HCT116 (cell line): ENCODE results near the gene MAGEB1.

Source experiments
- EGR1 ChIP-seq: IDR thresholded peaks from 2 replicates; pipeline ENCODE4 v1.6.1; 2012; ENCODE audit warnings: low read depth
- ELF1 ChIP-seq: IDR thresholded peaks from 2 replicates; pipeline ENCODE4 v1.6.1; 2012; ENCODE audit warnings: low read depth, borderline replicate concordance
- EZH2 ChIP-seq: fragments of 200-600 bp; sonication (generic); IDR thresholded peaks from 2 replicates; pipeline ENCODE4 v1.6.1; 2017; ENCODE audit warnings: antibody characterized with exemption, mixed run types
- POLR2AphosphoS5 ChIP-seq: IDR thresholded peaks from 2 replicates; pipeline ENCODE4 v1.6.1; 2011; ENCODE audit warnings: mild to moderate bottlenecking, low read depth, low read length, moderate library complexity
- SP1 ChIP-seq: IDR thresholded peaks from 2 replicates; pipeline ENCODE4 v1.6.1; 2012; ENCODE audit warnings: low read depth
- YY1 ChIP-seq: IDR thresholded peaks from 2 replicates; pipeline ENCODE4 v1.6.1; 2011; ENCODE audit warnings: low read length, low read depth, moderate library complexity, mild to moderate bottlenecking; ENCODE audit not compliant: insufficient replicate concordance; ENCODE audit errors: extremely low read depth
- ZNF274 ChIP-seq: fragments of 200-500 bp; sonication (Bioruptor generic); IDR thresholded peaks from 2 replicates; pipeline ENCODE4 v1.6.1; 2014; ENCODE audit warnings: mild to moderate bottlenecking, low read depth, low read length, inconsistent platforms
- TF ChIP-seq, protein P1 (sequence below): IDR thresholded peaks from 2 replicates; pipeline ENCODE4 v1.6.1; 2012
- TF ChIP-seq, protein P2 (sequence below), 3 experiments: fragments of 200-600 bp in 1 of 3; sonication (generic) in 1 of 3; IDR thresholded peaks in 2 of 3; conservative IDR thresholded peaks in 1 of 3; 2 replicates each; pipeline ENCODE4 v1.5.1; 2012 to 2017; ENCODE audit warnings: low read depth in 2 of 3, low read length in 2 of 3, antibody characterized with exemption in 1 of 3, borderline replicate concordance in 1 of 3, control low read depth in 1 of 3, mild to moderate bottlenecking in 1 of 3, mixed read lengths in 1 of 3, mixed run types in 1 of 3, moderate library complexity in 1 of 3; ENCODE audit not compliant: insufficient read depth in 1 of 3
- TF ChIP-seq, protein P3 (sequence below): IDR thresholded peaks from 2 replicates; pipeline ENCODE4 v1.6.1; 2012; ENCODE audit warnings: low read depth

DNA sequence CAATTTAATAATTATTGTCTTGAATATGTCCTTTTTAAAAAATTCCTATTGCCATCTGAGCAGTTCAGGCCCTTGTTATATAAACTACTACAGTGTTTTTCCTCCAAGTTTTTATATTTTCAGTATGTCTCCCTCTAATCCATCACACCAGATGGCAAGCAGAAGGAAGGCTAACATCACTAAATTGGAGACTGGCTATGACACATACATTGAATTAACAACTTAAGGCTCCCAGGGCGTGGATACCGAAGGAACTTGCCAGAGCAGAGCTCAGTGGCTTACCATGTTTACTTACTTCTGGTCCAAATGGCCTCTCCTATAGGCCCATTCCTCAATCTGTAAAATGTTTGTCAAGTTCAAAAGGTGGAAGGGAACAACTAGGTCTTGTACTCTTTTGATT is 13.0 kb downstream of the MAGEB1 start:
- TF ChIP-seq POLR2AphosphoS5 (no peak), SP1 (no peak), EGR1 (no peak), EZH2 (no peak), ELF1 (no peak), ZNF274 (no peak), YY1 (no peak)
- TF ChIP-seq, protein P1, sequence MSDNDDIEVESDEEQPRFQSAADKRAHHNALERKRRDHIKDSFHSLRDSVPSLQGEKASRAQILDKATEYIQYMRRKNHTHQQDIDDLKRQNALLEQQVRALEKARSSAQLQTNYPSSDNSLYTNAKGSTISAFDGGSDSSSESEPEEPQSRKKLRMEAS, result no peak
- TF ChIP-seq, protein P2, sequence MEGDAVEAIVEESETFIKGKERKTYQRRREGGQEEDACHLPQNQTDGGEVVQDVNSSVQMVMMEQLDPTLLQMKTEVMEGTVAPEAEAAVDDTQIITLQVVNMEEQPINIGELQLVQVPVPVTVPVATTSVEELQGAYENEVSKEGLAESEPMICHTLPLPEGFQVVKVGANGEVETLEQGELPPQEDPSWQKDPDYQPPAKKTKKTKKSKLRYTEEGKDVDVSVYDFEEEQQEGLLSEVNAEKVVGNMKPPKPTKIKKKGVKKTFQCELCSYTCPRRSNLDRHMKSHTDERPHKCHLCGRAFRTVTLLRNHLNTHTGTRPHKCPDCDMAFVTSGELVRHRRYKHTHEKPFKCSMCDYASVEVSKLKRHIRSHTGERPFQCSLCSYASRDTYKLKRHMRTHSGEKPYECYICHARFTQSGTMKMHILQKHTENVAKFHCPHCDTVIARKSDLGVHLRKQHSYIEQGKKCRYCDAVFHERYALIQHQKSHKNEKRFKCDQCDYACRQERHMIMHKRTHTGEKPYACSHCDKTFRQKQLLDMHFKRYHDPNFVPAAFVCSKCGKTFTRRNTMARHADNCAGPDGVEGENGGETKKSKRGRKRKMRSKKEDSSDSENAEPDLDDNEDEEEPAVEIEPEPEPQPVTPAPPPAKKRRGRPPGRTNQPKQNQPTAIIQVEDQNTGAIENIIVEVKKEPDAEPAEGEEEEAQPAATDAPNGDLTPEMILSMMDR (IDR thresholded peaks at IDR 0.05 in 2 of 3, conservative IDR thresholded peaks at IDR 0.05 in 1 of 3; ENCODE audit: borderline replicate concordance in 1 of 3, insufficient read depth in 1 of 3, low read depth in 2 of 3, low read length in 2 of 3), result no peak
- TF ChIP-seq, protein P3, sequence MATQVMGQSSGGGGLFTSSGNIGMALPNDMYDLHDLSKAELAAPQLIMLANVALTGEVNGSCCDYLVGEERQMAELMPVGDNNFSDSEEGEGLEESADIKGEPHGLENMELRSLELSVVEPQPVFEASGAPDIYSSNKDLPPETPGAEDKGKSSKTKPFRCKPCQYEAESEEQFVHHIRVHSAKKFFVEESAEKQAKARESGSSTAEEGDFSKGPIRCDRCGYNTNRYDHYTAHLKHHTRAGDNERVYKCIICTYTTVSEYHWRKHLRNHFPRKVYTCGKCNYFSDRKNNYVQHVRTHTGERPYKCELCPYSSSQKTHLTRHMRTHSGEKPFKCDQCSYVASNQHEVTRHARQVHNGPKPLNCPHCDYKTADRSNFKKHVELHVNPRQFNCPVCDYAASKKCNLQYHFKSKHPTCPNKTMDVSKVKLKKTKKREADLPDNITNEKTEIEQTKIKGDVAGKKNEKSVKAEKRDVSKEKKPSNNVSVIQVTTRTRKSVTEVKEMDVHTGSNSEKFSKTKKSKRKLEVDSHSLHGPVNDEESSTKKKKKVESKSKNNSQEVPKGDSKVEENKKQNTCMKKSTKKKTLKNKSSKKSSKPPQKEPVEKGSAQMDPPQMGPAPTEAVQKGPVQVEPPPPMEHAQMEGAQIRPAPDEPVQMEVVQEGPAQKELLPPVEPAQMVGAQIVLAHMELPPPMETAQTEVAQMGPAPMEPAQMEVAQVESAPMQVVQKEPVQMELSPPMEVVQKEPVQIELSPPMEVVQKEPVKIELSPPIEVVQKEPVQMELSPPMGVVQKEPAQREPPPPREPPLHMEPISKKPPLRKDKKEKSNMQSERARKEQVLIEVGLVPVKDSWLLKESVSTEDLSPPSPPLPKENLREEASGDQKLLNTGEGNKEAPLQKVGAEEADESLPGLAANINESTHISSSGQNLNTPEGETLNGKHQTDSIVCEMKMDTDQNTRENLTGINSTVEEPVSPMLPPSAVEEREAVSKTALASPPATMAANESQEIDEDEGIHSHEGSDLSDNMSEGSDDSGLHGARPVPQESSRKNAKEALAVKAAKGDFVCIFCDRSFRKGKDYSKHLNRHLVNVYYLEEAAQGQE, result no peak
